ENCODE results near the gene MXD4. TPM values are rescaled to one million over a fixed set of nuclear protein-coding genes. Genes with fewer than 3 reads are reported as not detected.

MXD4 gene
- total RNA-seq, 1 donor from 2014 or later: 5.2 TPM

- H3K27ac Mint-ChIP-seq: no peak overlapping the region
- intact Hi-C loops (cut with micrococcal nuclease): no loop called here
- H3K36me3 Mint-ChIP-seq (ENCODE audit: low read depth): no peaks in the 10 kb centered on the region
Observed at GRCh38 chr4:2267320-2267811, 5.5 kb upstream of the MXD4 start.

DNA sequence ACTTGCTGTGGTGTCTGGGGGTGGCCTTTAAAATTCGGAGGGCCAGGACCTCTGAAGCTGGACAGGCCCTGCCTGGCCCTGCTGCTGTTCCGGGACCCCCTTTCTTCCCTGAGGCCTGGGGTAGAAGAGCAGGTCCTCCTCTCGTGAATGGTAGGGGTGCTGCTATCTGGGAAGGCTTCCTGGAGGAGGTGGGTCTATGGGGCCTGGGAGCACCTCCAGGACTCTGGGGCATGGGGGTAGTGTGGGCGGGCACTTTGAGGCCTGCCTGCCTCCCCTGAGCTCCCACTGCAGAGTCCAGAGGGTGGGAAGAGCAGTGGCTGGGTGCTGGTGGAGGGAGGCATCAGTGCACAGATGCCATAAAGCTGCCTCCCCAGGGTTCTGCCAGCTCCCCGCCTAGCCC lies 4.9 kb upstream of the MXD4 start:
- no peaks in the 10 kb centered on the region for H3K9me3 Mint-ChIP-seq
- H3K36me3 Mint-ChIP-seq (ENCODE audit: low read depth): no peaks in the 10 kb centered on the region
- DNase-seq: no peak
- H3K4me3 Mint-ChIP-seq: no peak overlapping the region
- no peaks in the 10 kb centered on the region for H3K27me3 Mint-ChIP-seq
- intact Hi-C loops (cut with micrococcal nuclease): no loop called here
- no peaks in the 10 kb centered on the region for H3K4me1 Mint-ChIP-seq
- H3K27ac Mint-ChIP-seq: no peak overlapping the region

More at GRCh38 chr4:2267320-2267811, 5.5 kb upstream of the MXD4 start:
- Mint-ChIP-seq H3K9me3 (no peaks in the 10 kb centered on the region), H3K4me1 (no peaks in the 10 kb centered on the region), H3K27me3 (no peaks in the 10 kb centered on the region), H3K4me3 (no peak overlapping the region)
- DNase-seq: no peak

DNA sequence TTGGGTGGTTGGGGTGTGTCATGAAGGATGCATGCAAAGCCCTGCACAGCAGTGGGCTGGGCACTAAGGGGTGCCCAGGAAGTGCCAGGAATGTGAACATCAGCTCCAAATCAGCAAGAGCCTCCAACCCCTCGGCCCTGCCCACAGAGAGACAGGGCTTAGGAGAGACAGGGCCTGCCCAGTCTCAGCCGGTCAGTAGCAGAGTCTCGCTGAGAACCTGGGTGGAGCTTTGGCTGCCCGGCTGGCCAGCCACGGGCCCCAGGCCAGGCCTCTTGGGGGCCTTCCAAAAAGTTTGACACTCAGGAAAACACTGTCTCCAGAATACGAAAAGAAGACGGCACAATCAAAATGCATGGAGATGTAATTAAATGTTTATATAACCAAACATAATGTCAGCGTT lies 4.3 kb upstream of the MXD4 start:
- intact Hi-C loops (cut with micrococcal nuclease): no loop called here
- Mint-ChIP-seq H3K4me3 (no peak overlapping the region), H3K27me3 (no peaks in the 10 kb centered on the region), H3K27ac (no peak overlapping the region), H3K4me1 (no peaks in the 10 kb centered on the region), H3K36me3 (ENCODE audit: low read depth) (no peaks in the 10 kb centered on the region), H3K9me3 (no peaks in the 10 kb centered on the region)
- no peak for DNase-seq

GRCh38 chr4:2265113-2266110 lies 3.5 kb upstream of the MXD4 start:
- intact Hi-C loops (cut with micrococcal nuclease): no loop called here
- no peaks in the 10 kb centered on the region for H3K4me1 Mint-ChIP-seq

GRCh38 chr4:2264481-2265041 lies 2.7 kb upstream of the MXD4 start:
- no peak for DNase-seq
- Mint-ChIP-seq H3K27me3 (no peaks in the 10 kb centered on the region), H3K4me3 (no peak overlapping the region), H3K4me1 (no peaks in the 10 kb centered on the region), H3K36me3 (ENCODE audit: low read depth) (no peaks in the 10 kb centered on the region), H3K9me3 (no peaks in the 10 kb centered on the region), H3K27ac (no peak overlapping the region)
- intact Hi-C loops (cut with micrococcal nuclease): no loop called here

More at GRCh38 chr4:2265113-2266110, 3.5 kb upstream of the MXD4 start:
- Mint-ChIP-seq H3K9me3 (no peaks in the 10 kb centered on the region), H3K27me3 (no peaks in the 10 kb centered on the region), H3K36me3 (ENCODE audit: low read depth) (no peaks in the 10 kb centered on the region), H3K4me3 (no peak overlapping the region), H3K27ac (no peak overlapping the region)
- DNase-seq: no peak

DNA sequence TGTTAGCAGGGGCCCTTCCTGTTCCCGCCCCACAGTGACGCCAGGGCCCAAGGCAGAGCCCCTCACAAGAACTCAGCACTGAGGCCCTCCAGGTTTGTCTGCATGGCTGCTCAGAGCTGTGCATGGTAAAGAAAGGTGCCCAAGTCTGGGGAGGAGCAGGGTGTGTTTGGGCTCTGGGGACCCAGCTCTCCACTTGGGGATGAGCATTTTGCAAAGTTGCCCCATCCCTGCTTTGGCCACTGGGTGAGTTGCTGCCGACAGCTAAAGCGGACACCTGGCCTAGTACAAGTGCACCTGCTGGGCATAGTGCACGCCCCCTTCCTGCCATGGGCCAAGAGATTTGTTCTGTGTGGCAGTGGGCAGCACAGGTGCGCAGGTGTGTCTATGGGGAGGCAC lies 2.0 kb upstream of the MXD4 start:
- Mint-ChIP-seq H3K36me3 (ENCODE audit: low read depth) (no peaks in the 10 kb centered on the region), H3K27ac (no peak overlapping the region)

DNA sequence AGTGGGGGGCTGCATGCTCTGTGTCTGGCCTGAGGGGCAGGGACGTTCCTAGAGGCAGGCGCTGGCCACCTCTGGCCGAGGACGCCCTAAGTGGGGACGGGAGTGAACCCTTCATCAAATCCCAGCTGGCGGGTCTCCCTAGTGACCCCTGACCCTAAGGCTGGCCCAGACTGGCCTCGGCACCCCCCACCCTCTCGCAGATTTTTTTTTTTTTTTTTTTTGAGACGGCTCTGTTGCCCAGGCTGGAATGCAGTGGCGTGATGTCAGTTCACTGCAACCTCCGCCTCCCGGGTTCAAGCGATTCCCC lies 988 bp upstream of the MXD4 start:
- Mint-ChIP-seq H3K27ac (no peak overlapping the region), H3K27me3 (no peaks in the 10 kb centered on the region), H3K36me3 (ENCODE audit: low read depth) (no peaks in the 10 kb centered on the region), H3K9me3 (no peaks in the 10 kb centered on the region), H3K4me3 (peak overlapping the region; percentile 76), H3K4me1 (no peaks in the 10 kb centered on the region)
- no peak for DNase-seq
- intact Hi-C loops (cut with micrococcal nuclease): loop anchor here (1.0 to 2.0 kb wide), 4 partner anchors 21 to 274 kb away; partner anchors contain the start of genes CFAP99, FAM193A, HAUS3 and POLN

More for the DNA sequence above, 2.0 kb upstream of the MXD4 start:
- Mint-ChIP-seq H3K27me3 (no peaks in the 10 kb centered on the region), H3K4me1 (no peaks in the 10 kb centered on the region), H3K9me3 (no peaks in the 10 kb centered on the region), H3K4me3 (peak overlapping the region; percentile 76)
- no peak for DNase-seq
- intact Hi-C loops (cut with micrococcal nuclease): loop anchor here (2.0 kb wide), 1 partner anchor 273 kb away; the partner anchor contains the start of gene FAM193A

- Mint-ChIP-seq H3K4me1 (no peaks in the 10 kb centered on the region), H3K4me3 (peak overlapping the region; percentile 76), H3K9me3 (no peaks in the 10 kb centered on the region), H3K27ac (peak overlapping the region; percentile 82), H3K27me3 (no peaks in the 10 kb centered on the region), H3K36me3 (ENCODE audit: low read depth) (no peaks in the 10 kb centered on the region)
- peak; percentile 99 for DNase-seq
- intact Hi-C loops (cut with micrococcal nuclease): loop anchor here (1.0 to 2.0 kb wide), 4 partner anchors 20 to 274 kb away; partner anchors contain the start of genes CFAP99, FAM193A, HAUS3 and POLN
Observed at GRCh38 chr4:2262145-2262943, 435 bp upstream of the MXD4 start.

DNA sequence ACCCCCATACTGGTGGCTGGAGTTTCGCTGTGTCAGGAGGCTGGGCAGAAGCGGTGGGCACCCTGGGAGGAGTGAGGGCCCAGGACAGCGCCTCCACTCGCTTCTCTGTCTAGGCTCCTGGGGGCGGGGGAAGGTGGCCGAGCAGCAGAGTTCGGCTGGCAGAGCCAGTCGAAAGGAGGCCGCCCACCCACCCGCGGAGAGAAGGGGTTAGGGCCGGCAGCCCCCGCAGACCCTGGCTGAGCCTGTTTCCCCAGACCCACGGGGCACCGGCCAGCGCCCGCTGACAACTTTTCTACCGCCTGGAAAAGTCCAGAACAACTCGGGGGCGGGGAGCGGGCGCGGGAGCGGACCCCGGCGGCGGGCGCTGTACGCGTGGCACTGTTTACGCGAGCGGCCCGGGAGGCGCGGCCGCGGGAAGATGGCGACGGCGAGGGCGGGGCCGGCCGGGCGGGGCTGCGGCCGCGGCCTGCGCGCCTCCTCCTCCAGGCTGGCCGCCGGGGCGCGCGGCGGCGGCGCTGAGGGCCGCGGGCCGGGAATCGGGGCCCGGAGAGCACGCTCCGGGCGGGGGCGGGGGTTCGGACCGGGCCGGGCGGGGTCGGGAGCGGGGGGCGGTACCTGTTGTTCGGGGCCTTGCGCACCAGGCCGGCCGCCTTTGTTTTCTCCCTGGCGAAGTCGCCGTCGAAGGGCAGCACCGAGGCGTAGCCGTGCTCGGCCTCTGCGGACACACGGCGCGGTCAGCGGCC lies 628 bp downstream of the MXD4 start:
- no peaks in the 10 kb centered on the region for H3K27me3 Mint-ChIP-seq
- H3K9me3 Mint-ChIP-seq: no peaks in the 10 kb centered on the region
- no peak overlapping the region for H3K27ac Mint-ChIP-seq
- H3K4me3 Mint-ChIP-seq: peak overlapping the region; percentile 76
- H3K36me3 Mint-ChIP-seq (ENCODE audit: low read depth): no peaks in the 10 kb centered on the region
- intact Hi-C loops (cut with micrococcal nuclease): no loop called here
- H3K4me1 Mint-ChIP-seq: no peaks in the 10 kb centered on the region
- peak; percentile 93 for DNase-seq

DNA sequence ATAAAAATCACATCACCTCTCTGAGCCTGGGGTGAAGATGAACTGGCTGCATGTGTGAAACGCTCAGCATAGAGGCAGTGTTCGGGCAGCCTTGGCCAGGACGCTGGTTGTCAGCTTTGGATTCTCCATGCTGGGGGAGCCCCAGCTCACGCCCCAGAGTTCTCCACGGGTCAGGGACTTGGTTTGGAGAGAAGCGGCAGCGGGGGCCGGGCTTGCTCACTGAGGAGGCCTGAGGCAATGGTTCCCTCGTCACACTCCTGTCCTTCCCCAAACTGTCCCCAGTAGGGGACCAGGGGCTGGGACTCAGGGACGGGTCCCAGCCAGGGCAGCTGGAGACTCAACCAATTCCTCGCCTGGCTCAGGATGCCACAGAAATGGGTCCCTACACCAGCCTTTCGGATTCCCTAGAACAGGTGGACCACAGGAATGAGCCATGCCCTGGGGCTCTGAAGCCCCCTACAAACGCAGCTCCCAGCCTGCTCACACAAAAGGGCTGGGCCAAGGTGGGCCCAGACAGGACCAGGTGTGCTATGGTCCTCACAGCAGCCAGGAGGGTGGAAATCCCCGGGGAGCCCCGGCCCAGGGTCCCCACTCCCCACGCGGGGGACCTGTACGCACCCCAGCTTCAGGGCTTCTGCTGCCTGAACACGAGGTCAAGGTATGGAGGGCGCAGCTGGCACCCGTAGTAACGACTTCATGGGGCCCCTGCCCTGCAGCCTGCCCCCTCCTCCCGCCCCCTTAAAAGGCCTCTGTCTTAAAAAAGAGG lies 1.4 kb downstream of the MXD4 start:
- Mint-ChIP-seq H3K4me3 (peak overlapping the region; percentile 76), H3K9me3 (no peaks in the 10 kb centered on the region), H3K4me1 (no peaks in the 10 kb centered on the region), H3K27ac (no peak overlapping the region), H3K27me3 (no peaks in the 10 kb centered on the region), H3K36me3 (ENCODE audit: low read depth) (no peaks in the 10 kb centered on the region)
- intact Hi-C loops (cut with micrococcal nuclease): no loop called here
- no peak for DNase-seq

DNA sequence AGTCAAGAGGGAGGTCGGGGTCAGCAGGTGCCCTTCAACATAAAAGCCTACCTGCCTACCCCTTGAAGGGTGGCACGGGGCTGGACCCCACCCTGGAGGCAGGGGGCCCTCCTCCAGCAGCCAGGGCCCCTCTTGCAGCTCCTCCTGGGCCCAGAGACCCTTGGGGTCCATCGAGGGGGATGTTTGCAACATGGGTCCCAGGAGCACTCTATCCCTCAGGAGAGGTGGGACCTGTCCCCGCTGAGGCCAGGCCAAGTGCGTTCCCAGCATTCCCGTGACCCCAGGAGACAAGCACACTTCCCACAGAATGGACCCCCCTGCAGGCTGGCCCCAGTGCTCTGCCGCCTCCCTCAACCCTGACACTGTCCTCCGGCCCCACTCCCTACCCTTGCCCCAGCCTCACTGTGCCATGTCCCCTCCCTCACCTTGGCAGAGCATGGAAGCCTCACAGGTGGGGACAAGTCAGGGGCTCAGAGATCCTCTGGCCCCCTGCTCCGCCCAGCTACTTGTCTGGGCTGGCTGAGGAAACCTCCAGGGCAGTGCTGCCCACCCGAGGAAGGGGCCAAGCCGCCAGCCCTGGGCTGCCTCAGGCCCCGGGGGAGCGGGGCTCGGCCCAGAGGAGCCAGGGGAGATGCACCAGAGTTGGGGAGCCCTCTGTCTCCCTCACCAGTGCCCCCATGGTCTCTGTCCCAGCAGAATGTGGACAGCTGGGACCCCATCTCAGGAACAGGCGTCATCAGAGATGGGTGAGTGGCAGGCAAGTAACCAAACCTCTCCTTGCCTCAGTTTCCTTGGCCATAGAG lies 2.2 kb downstream of the MXD4 start:
- Mint-ChIP-seq H3K27me3 (no peaks in the 10 kb centered on the region), H3K9me3 (no peaks in the 10 kb centered on the region), H3K27ac (no peak overlapping the region), H3K36me3 (ENCODE audit: low read depth) (no peaks in the 10 kb centered on the region), H3K4me3 (peak overlapping the region; percentile 19), H3K4me1 (no peaks in the 10 kb centered on the region)
- intact Hi-C loops (cut with micrococcal nuclease): no loop called here
- DNase-seq: no peak

- Mint-ChIP-seq H3K36me3 (ENCODE audit: low read depth) (no peaks in the 10 kb centered on the region), H3K27ac (no peak overlapping the region), H3K27me3 (no peaks in the 10 kb centered on the region), H3K4me3 (no peak overlapping the region), H3K4me1 (no peaks in the 10 kb centered on the region), H3K9me3 (no peaks in the 10 kb centered on the region)
- intact Hi-C loops (cut with micrococcal nuclease): no loop called here
- no peak for DNase-seq
Observed at GRCh38 chr4:2259036-2259540, 2.8 kb downstream of the MXD4 start.

All from activated CD4-positive, alpha-beta T cell treated with anti-CD3 and anti-CD28 coated beads, Interleukin-2, amount 10 ng/mL, durations not matched to agents 24 days and 14 days (primary cell).